Activated naive CD4-positive, alpha-beta T cell treated with Interleukin-2 at 50 U/mL for 16 hours (primary cell): ENCODE data around the gene RCOR3.
"Not testable (repeated sequence)": the region's sequence is repeated elsewhere in the genome, so short reads cannot be mapped to it uniquely, and the experiment has no call there.

ENCODE experiments used
- DNase-seq: peaks from one replicate; pipeline ENCODE4 v3.0.0-alpha.2; 2020

RCOR3 gene

GRCh38 chr1:211343607-211344006 is 84.4 kb downstream of the RCOR3 start:
- no peak for DNase-seq

DNA sequence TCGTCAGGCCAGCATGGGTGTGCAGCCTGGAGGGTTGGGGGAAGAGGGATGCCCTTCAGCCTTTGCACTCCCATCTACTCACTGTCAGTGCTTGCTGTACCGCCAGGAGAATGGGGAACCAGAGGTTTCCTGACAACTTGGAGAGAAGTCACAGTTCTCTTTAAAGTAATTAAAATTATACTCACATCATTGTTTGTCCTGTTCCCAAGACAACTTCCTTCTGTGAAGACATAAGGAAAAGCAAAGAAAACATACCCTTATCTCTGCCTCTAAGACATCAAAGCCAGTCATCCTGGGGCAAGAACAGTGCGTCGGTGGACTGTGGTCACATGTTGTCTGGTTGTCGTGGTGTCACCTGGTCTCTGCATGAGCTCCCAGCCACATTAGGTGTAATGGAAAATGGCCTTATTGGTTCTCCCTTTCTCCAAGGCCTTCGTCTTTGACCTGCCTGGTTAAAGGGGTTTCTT is 85.0 kb downstream of the RCOR3 start:
- no peak for DNase-seq

- no peak for DNase-seq
Measured at GRCh38 chr1:211345719-211346118, 86.6 kb downstream of the RCOR3 start.

DNA sequence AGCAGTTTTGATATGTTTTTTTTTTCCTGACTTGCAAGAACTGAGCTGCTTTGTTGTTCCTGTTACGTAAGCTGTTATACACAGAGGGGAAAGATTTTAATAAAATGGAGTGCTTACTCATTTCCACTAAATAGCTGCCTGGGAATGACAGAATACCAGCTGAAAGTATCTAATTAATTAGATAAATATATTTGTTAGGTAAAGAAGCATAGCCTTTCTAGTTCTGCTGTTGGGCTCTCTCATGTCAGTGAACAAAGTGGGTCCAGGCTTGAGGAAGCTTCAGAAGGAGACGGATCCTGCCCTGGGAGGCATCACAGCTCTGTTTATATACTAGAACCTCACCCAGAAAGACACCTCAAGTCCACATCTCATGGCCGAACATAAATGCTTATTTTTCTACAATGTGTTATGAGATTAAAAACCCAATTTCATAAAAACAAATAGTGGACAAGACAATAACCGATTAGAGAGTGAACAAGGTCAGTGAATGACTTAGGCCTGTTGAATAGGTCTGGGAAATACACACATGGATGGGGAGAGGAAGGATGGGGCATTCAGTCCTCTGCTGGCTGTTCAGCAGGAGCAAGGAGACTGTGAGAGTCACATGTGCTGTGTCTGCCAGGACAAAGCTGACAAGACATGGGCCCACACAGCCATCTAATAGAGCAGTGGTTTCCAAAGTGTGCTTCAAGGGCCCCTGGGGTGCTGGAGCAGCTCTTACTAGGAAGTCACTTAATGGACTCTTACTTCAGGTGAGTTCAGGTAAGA is 88.1 kb downstream of the RCOR3 start:
- no peak for DNase-seq

GRCh38 chr1:211348547-211348946 is 89.4 kb downstream of the RCOR3 start:
- no peak for DNase-seq

DNA sequence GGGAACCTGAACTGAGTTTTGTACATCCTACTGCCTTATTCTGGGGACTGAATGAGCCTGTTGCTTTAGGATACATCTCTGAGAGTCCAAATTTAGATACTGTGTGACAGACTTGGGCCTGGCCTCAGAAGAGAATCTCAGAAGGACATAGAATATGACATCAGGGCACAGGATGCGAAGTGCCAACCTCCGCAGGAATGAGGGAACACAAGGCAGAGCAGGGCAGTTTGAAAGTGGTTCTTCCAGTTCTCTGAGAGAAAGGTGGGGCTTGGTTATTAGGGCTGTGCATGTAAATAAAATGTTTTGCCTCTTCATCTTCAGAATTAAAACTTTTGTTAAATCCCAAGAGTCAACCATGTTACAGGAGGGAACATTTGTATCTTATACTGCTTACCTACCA is 90.6 kb downstream of the RCOR3 start:
- no peak for DNase-seq

DNA sequence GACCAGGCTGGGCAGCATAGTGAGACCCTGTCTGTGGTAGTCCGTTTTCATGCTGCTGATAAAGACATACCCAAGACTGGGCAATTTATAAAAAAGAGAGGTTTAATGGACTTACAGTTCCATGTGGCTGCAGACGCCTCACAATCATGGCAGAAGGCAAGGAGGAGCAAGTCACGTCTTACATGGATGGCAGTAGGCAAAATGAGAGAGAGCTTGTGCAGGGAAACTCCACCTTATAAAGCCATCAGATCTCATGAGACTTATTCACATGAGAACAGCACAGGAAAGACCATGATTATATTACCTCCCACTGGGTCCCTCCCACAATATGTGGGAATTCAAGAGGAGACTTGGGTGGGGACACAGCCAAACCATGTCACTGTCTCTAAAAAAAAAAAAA is 92.9 kb downstream of the RCOR3 start:
- not testable (repeated sequence) for DNase-seq

- DNase-seq: no peak
Measured at GRCh38 chr1:211352465-211352864, 93.3 kb downstream of the RCOR3 start.

GRCh38 chr1:211352985-211353515 is 93.9 kb downstream of the RCOR3 start:
- peak; percentile 66 for DNase-seq

- no peak for DNase-seq
Measured at GRCh38 chr1:211353562-211354212, 94.5 kb downstream of the RCOR3 start.

GRCh38 chr1:211355873-211356272 is 96.7 kb downstream of the RCOR3 start:
- DNase-seq: no peak

GRCh38 chr1:211356723-211357407 is 97.7 kb downstream of the RCOR3 start:
- DNase-seq: no peak

DNA sequence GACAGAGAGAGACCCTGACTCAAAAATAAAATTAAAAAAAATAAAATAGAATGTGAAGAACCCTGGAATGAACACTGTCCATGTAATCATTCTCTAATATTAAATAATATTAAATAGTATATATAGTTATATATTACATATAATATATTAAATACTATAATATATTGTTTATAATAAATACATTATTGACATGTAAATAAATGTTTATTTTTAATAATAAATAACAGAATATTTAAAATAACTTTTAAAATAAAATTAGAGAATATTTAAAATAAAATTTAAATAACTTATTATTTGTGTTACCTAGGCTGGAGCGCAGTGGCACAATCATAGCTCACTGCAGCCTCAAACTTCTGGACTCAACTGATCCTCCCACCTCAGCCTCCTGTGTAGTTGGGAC is 99.5 kb downstream of the RCOR3 start:
- no peak for DNase-seq

- no peak for DNase-seq
Measured at GRCh38 chr1:211359876-211360275, 100.7 kb downstream of the RCOR3 start.

- DNase-seq: no peak
Measured at GRCh38 chr1:211361202-211361601, 102.0 kb downstream of the RCOR3 start.
